H9 (cell line): Measurements from ENCODE around the gene DPP6. TPM values are rescaled to one million over a fixed set of nuclear protein-coding genes. Genes with fewer than 3 reads are reported as not detected.

Experiments used
- DNase-seq: peaks from one replicate; pipeline ENCODE4 v3.0.0-alpha.2; 2017
- H2AFZ ChIP-seq: one replicate; pipeline ENCODE4 v1.6.1; 2013; ENCODE audit warnings: mild to moderate bottlenecking, low read length, control low read depth, moderate library complexity
- H2AK5ac ChIP-seq: 2 replicates; pipeline ENCODE4 v1.6.1; 2013; ENCODE audit warnings: low read length, control low read depth, mixed read lengths; ENCODE audit not compliant: insufficient read length
- H2BK120ac ChIP-seq: one replicate; pipeline ENCODE4 v1.6.1; 2013; ENCODE audit warnings: low read depth, mild to moderate bottlenecking, low read length, control low read depth, inconsistent platforms; ENCODE audit not compliant: poor library complexity, severe bottlenecking
- H2BK12ac ChIP-seq: 2 replicates; pipeline ENCODE4 v1.6.1; 2013; ENCODE audit warnings: low read length, control low read depth, mixed read lengths, low read depth; ENCODE audit not compliant: insufficient read length
- H2BK15ac ChIP-seq: 2 replicates; pipeline ENCODE4 v1.6.1; 2013; ENCODE audit warnings: low read depth, low read length, control low read depth
- H2BK20ac ChIP-seq: one replicate; pipeline ENCODE4 v1.6.1; 2013; ENCODE audit warnings: low read depth, mild to moderate bottlenecking, low read length, control low read depth, inconsistent platforms; ENCODE audit not compliant: poor library complexity, severe bottlenecking
- H2BK5ac ChIP-seq: 2 replicates; pipeline ENCODE4 v1.6.1; 2013; ENCODE audit warnings: low read length, control low read depth, mixed read lengths; ENCODE audit not compliant: insufficient read length
- H3K14ac ChIP-seq: 2 replicates; pipeline ENCODE4 v1.6.1; 2013; ENCODE audit warnings: low read length, control low read depth; ENCODE audit not compliant: insufficient read depth
- H3K18ac ChIP-seq: 2 replicates; pipeline ENCODE4 v1.6.1; 2013; ENCODE audit warnings: low read depth, mild to moderate bottlenecking, mixed read lengths, low read length, control low read depth; ENCODE audit not compliant: insufficient read length
- H3K23ac ChIP-seq: 2 replicates; pipeline ENCODE4 v1.6.1; 2013; ENCODE audit warnings: low read length, control low read depth, mixed read lengths, low read depth; ENCODE audit not compliant: insufficient read length
- H3K23me2 ChIP-seq: 2 replicates; pipeline ENCODE4 v1.6.1; 2013; ENCODE audit warnings: low read depth, mild to moderate bottlenecking, mixed read lengths, low read length, control low read depth; ENCODE audit not compliant: insufficient read length, poor library complexity, severe bottlenecking
- H3K27ac ChIP-seq: 2 replicates; pipeline ENCODE4 v1.5.1; 2013; ENCODE audit warnings: low read length, control low read depth, mixed read lengths, low read depth; ENCODE audit not compliant: insufficient read length
- H3K27me3 ChIP-seq: 2 replicates; pipeline ENCODE4 v1.6.1; 2013; ENCODE audit warnings: low read length, control low read depth, inconsistent platforms; ENCODE audit not compliant: insufficient read depth
- H3K4ac ChIP-seq: 2 replicates; pipeline ENCODE4 v1.6.1; 2013; ENCODE audit warnings: low read depth, mild to moderate bottlenecking, control low read depth, inconsistent platforms, low read length, moderate library complexity
- H3K4me1 ChIP-seq: 2 replicates; pipeline ENCODE4 v1.6.1; 2013; ENCODE audit warnings: low read length, control low read depth, inconsistent platforms; ENCODE audit not compliant: insufficient read depth
- H3K4me2 ChIP-seq: 2 replicates; pipeline ENCODE4 v1.6.1; 2013; ENCODE audit warnings: low read length, control low read depth, mixed read lengths; ENCODE audit not compliant: insufficient read length, insufficient read depth
- H3K56ac ChIP-seq: 2 replicates; pipeline ENCODE4 v1.6.1; 2013; ENCODE audit warnings: low read depth, mild to moderate bottlenecking, mixed read lengths, low read length, control low read depth; ENCODE audit not compliant: insufficient read length
- H3K79me1 ChIP-seq: 2 replicates; pipeline ENCODE4 v1.6.1; 2013; ENCODE audit warnings: low read depth, mild to moderate bottlenecking, moderate library complexity, low read length, control low read depth, inconsistent platforms; ENCODE audit not compliant: insufficient read depth, poor library complexity, severe bottlenecking
- H3K79me2 ChIP-seq: 2 replicates; pipeline ENCODE4 v1.6.1; 2013; ENCODE audit warnings: low read length, control low read depth, inconsistent platforms; ENCODE audit not compliant: insufficient read depth
- H3K9ac ChIP-seq: 2 replicates; pipeline ENCODE4 v1.6.1; 2013; ENCODE audit warnings: low read length, control low read depth, mixed read lengths; ENCODE audit not compliant: insufficient read length; ENCODE audit errors: extremely low read depth
- H3K9me3 ChIP-seq: one replicate; pipeline ENCODE4 v1.6.1; 2013; ENCODE audit warnings: low read depth, low read length, inconsistent platforms; ENCODE audit not compliant: control insufficient read depth
- H3T11ph ChIP-seq: one replicate; pipeline ENCODE4 v1.6.1; 2013; ENCODE audit warnings: mild to moderate bottlenecking, low read length, control low read depth, inconsistent platforms
- H4K20me1 ChIP-seq: one replicate; pipeline ENCODE4 v1.6.1; 2013; ENCODE audit not compliant: control insufficient read depth, insufficient read length, insufficient read depth
- H4K5ac ChIP-seq: 2 replicates; pipeline ENCODE4 v1.6.1; 2013; ENCODE audit warnings: low read depth, mild to moderate bottlenecking, mixed read lengths, low read length, control low read depth; ENCODE audit not compliant: insufficient read length
- H4K8ac ChIP-seq: replicated peaks from 2 replicates; pipeline ENCODE4 v1.6.1; 2013; ENCODE audit warnings: low read length, control low read depth, mixed read lengths, low read depth; ENCODE audit not compliant: insufficient read length
- H4K91ac ChIP-seq: 2 replicates; pipeline ENCODE4 v1.6.1; 2013; ENCODE audit warnings: low read depth, mild to moderate bottlenecking, moderate library complexity, mixed read lengths, low read length, control low read depth; ENCODE audit not compliant: insufficient read length
- H3K27ac Mint-ChIP-seq, 3 experiments: 2 replicates in 2 of 3; 3 replicates in 1 of 3; pipeline ENCODE4 v1.8.0; 2020 to 2021; ENCODE audit warnings: mixed read lengths in 3 of 3, mild to moderate bottlenecking in 1 of 3, moderate library complexity in 1 of 3
- H3K27me3 Mint-ChIP-seq: 2 replicates; pipeline ENCODE4 v1.8.0; 2021; ENCODE audit warnings: low read depth, mild to moderate bottlenecking, moderate library complexity, mixed read lengths
- H3K36me3 Mint-ChIP-seq, 3 experiments: 2 replicates in 2 of 3; 3 replicates in 1 of 3; pipeline ENCODE4 v1.8.0; 2020 to 2021; ENCODE audit warnings: low read depth in 3 of 3, mixed read lengths in 3 of 3; ENCODE audit not compliant: insufficient read depth in 1 of 3
- H3K4me1 Mint-ChIP-seq, 2 experiments: 2 replicates each; pipeline ENCODE4 v1.8.0; 2020; ENCODE audit warnings: mixed read lengths in 2 of 2
- H3K4me3 Mint-ChIP-seq, 2 experiments: 2 replicates in 1 of 2; 3 replicates in 1 of 2; pipeline ENCODE4 v1.8.0; 2020 to 2021; ENCODE audit warnings: mild to moderate bottlenecking in 2 of 2, mixed read lengths in 2 of 2, moderate library complexity in 1 of 2
- H3K9me3 Mint-ChIP-seq, 2 experiments: 2 replicates in 1 of 2; 3 replicates in 1 of 2; pipeline ENCODE4 v1.8.0; 2020; ENCODE audit warnings: mild to moderate bottlenecking in 2 of 2, mixed read lengths in 2 of 2, moderate library complexity in 1 of 2
- CTCF ChIP-seq: fragments of 200-600 bp; sonication (generic); conservative IDR thresholded peaks from 3 replicates; pipeline ENCODE4 v1.8.0; 2021; ENCODE audit warnings: antibody characterized with exemption, mild to moderate bottlenecking
- WGBS: extraction: QIAGEN DNeasy Blood & Tissue Kit; methylation state at CpG from one replicate; pipeline ENCODE4 v1.1.7; 2013; ENCODE audit warnings: missing lambda C conversion rate, low lambda C conversion rate, mixed read lengths; ENCODE audit not compliant: insufficient read length; ENCODE audit errors: extremely low coverage; 5-methylcytosine and 5-hydroxymethylcytosine counted together
- total RNA-seq: library from RNA; stranded (reverse); gene quantifications from 2 replicates; pipeline ENCODE4 v1.2.1, GENCODE V29; 2021

Gene DPP6
- total RNA-seq, 1 experiment from 2014 or later = 4.5 TPM

- 0 out of 5 replicates have a peak overlapping the region, but pooled peaks of 1 of the 2 experiments have one; percentile 5 for H3K4me3 Mint-ChIP-seq
- Histone ChIP-seq H3K4me1 (no peaks in the 10 kb centered on the region), H3K9me3 (no peaks in the 10 kb centered on the region), H4K8ac (no peak overlapping the region), H2AFZ (no peak overlapping the region), H3K9ac (no peak overlapping the region), H3K23ac (no peak overlapping the region), H3K18ac (no peak overlapping the region), H3K27ac (no peak overlapping the region), H2BK120ac (no peak overlapping the region), H2BK5ac (no peak overlapping the region), H3K79me2 (no peaks in the 10 kb centered on the region), H3K23me2 (no peaks in the 10 kb centered on the region), H3K4ac (no peak overlapping the region), H2BK15ac (no peak overlapping the region), H4K5ac (no peak overlapping the region), H3K14ac (no peak overlapping the region), H4K20me1 (no peaks in the 10 kb centered on the region), H3K79me1 (no peaks in the 10 kb centered on the region), H3T11ph (no peak overlapping the region), H2BK20ac (no peak overlapping the region), H2BK12ac (no peak overlapping the region), H2AK5ac (no peak overlapping the region), H3K4me2 (no peak overlapping the region), H4K91ac (no peak overlapping the region), H3K27me3 (no peaks in the 10 kb centered on the region), H3K56ac (no peak overlapping the region)
- no CpG with 5 or more reads among the region's 5 CpGs for WGBS
- no peak for DNase-seq
- peaks cover 4 to 9% of the 10 kb centered on the region in 2 experiments; a peak in 4 of 5 replicates for H3K9me3 Mint-ChIP-seq
- peaks cover 3% of the 10 kb centered on the region; the same call in 1 of the 2 replicates for H3K27me3 Mint-ChIP-seq
- peaks cover 0 to 14% (median 4%) of the 10 kb centered on the region in 3 experiments; a peak in 5 of 7 replicates for H3K36me3 Mint-ChIP-seq
- no peak for TF ChIP-seq CTCF
- peaks cover 8 to 9% of the 10 kb centered on the region in 2 experiments for H3K4me1 Mint-ChIP-seq
- peak overlapping the region in 1 of 3 experiments; percentile 70; a peak in 1 of 7 replicates for H3K27ac Mint-ChIP-seq
Measured at GRCh38 chr7:154776350-154776749, 724.2 kb downstream of the DPP6 start.
